ENCODE results near the gene WLS.

DNA sequence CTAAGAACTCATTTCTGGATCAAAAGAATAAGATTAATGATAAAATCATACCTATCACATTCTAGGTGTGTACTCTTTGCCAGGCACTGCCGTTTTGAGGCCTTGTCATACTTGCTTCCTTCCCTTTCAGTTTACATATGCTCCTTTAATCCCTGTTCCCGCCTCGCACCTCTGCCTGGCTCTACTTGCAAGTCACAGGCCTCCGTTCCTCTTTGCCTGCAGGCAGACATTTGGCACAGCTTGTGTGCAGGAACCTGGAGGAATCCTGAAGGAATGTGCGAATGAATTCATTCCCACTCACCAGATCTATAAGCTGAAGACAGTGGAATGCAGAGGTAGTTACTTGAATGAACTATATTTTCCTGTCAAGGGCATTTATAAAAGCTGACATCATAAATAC, 13.8 kb downstream of the WLS start:
- TF ChIP-seq POLR2A (IDR thresholded peaks at IDR 0.05; ENCODE audit: low read length) (no peak), GATA1 (IDR thresholded peaks at IDR 0.05; ENCODE audit: low read depth, low read length) (no peak)
